Amygdala (tissue), 56 donors: ENCODE data around the gene SERHL2.
"Not testable (repeated sequence)": the region's sequence is repeated elsewhere in the genome, so short reads cannot be mapped to it uniquely, and the experiment has no call there.

Source experiments
- DNase-seq, 56 donors: peaks; one replicate each; lab custom pipeline; 2025; lab: John Stamatoyannopoulos, UW

SERHL2 gene

DNA sequence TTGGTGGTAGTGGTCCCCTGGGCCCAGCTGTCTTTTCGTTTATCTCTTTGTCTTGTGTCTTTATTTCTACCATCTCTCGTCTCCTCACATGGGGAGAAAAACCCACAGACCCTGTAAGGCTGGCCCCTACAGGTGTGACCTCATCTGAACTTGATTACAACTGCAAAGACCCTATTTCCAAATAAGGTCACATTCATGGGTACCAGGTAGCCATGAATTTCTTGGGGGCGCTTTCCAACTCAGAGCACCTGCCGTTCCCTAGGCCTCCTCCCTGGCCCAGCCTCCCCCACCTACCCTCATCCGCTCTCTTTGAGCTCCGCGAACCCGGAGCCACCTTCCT lies 20.1 kb upstream of the SERHL2 start:
- DNase-seq = no peak

DNA sequence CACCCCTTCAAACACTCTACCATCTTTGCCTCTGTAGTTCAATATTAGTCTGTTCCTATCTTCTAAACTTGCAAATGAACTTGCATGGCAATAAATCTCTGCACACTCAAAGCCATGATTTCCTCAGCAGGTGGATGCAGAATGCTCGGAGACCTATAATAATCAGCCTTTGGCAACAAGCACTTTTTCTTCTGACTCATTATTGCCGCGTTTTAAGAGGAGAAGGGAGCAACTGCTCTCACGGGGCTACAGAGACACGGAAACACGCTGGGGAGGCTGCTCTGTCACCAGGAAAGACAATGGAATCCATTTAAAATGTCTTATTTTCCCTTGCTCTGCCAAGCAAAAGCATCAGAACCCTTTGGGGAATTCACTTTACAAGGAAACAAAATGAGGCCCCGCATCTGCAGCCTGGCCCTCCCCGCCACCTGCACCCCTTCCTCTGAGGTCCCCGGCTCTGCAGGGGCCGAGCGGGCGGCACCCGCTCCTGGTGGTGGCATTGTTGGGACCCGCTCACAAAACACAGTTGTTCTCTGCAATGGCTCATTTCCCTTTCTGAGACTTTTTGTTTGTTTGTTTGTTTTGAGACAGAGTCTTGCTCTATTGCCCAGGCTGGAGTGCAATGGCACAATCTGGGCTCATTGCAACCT lies 18.5 kb upstream of the SERHL2 start:
- not testable (repeated sequence) for DNase-seq

DNA sequence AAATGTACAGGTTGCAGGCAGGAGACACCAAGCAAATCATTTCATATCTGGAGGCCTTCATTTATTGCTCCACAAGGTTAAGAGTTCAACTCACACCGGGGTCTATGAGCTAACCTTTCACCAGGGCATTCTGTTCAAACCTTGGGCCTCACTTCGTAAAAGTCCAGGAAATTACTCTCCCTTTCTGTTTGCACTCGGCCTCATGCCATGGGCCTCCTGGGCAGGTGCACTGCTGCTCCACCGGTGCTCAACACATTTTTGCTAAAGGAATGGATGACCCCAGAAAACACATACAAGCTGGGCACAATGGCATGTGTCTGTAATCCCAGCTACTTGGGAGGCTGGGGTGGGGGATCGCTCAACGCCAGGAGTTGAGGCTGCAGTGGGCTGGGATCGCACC lies 17.6 kb upstream of the SERHL2 start:
- no peak for DNase-seq

DNA sequence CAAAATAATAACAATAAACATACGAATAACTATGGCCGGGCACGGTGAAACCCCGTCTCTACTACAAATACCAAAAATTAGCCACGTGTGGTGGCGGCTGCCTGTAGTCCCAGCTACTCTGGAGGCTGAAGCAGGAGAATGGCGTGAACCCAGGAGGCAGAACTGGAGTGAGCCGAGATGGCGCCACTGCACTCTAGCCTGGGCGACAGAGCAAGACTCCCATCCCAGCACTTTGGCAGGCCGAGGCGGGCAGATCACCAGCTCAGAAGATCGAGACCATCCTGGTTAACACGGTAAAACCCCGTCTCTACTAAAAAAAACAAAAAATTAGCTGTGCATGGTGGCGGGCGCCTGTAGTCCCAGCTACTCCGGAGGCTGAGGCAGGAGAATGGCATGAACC lies 17.1 kb upstream of the SERHL2 start:
- DNase-seq = not testable (repeated sequence)

DNA sequence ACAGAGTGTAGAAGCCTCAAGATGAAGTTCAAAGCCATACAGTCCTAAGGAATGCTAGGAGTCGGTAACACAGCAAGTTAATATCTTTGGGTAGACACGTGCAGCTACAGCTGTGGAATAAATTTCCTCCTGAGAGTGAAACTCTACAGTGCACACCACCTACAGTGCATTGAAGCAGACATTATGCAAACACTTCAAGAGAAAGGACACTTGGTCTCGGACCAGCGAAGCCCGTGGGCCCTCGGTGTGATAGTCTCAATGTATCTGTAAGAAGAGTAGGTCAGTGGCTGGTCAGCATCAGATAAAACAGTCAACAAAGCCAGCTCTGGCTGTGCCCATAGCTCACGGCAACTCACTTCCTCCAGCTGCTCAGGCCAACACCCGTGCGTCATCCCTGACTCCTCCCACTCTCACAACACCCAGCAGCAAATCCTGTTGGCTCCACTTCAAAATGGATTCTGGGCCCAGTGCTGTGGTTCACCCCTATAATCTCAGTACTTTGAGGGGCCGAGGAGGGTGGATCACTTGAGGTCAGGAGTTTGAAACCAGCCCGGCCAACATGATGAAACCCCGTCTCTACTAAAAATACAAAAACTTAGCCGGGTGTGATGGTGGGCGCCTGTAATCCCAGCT lies 16.4 kb upstream of the SERHL2 start:
- not testable (repeated sequence) for DNase-seq

DNA sequence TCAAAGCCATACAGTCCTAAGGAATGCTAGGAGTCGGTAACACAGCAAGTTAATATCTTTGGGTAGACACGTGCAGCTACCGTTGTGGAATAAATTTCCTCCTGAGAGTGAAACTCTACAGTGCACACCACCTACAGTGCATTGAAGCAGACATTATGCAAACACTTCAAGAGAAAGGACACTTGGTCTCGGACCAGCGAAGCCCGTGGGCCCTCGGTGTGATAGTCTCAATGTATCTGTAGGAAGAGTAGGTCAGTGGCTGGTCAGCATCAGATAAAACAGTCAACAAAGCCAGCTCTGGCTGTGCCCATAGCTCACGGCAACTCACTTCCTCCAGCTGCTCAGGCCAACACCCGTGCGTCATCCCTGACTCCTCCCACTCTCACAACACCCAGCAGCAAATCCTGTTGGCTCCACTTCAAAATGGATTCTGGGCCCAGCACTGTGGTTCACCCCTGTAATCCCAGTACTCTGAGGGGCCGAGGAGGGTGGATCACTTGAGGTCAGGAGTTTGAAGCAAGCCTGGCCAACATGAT lies 14.5 kb upstream of the SERHL2 start:
- not testable (repeated sequence) for DNase-seq

DNA sequence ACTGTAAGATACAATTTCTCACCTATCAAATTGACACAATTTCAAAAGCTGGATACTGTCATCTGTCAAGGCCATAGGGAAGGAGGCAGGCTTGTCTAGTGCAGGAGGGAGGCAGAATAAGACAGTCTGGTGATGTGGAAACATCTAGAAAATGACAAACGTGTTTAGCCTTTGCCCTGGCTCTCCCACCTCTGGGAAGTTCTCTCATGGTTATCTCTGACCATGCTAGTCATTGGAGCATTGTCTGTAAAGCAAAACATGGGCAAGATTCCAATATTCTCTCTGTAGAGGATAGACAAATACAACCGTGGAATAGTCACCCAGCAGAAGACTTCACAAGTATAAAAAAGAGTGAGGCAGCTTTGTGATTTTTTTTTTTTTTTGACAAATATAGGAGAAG lies 9.1 kb upstream of the SERHL2 start:
- no peak for DNase-seq

DNA sequence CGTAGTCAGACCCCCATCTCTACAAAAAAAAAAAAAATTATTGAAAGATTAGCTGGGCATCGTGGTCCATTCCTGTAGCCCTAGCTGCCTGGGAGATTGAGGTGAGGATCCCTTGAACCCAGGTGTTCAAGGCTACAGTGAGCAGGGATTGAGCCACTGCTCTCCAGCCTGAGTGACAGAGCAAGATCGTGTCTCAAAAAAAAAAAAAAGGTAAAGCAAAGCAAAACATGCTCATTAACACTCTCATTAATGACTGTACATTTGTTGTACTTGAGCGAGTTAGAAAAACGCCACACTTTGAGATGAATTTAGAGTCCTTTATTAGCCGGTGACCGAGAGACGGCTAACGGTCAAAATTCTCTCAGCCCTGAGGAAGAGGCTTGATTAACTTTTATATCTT lies 6.2 kb upstream of the SERHL2 start:
- DNase-seq = no peak

DNA sequence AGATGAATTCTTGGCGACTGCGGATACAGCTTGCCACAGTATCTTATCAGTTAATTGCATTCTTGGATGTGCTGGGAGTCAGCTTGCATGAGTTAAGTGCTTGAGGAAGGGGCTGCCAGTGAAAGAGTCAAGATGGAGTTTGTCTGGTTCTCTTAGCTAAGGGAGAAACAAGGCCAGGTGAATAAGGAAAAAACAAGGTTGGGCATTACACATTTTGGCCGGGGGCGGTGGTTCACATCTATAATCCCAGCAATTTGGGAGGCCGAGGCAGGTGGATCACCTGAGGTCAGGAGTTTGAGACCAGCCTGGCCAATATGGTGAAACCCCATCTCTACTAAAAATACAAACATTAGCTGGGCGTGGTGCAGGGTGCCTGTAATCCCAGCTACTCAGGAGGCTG lies 5.6 kb upstream of the SERHL2 start:
- DNase-seq = not testable (repeated sequence)

DNA sequence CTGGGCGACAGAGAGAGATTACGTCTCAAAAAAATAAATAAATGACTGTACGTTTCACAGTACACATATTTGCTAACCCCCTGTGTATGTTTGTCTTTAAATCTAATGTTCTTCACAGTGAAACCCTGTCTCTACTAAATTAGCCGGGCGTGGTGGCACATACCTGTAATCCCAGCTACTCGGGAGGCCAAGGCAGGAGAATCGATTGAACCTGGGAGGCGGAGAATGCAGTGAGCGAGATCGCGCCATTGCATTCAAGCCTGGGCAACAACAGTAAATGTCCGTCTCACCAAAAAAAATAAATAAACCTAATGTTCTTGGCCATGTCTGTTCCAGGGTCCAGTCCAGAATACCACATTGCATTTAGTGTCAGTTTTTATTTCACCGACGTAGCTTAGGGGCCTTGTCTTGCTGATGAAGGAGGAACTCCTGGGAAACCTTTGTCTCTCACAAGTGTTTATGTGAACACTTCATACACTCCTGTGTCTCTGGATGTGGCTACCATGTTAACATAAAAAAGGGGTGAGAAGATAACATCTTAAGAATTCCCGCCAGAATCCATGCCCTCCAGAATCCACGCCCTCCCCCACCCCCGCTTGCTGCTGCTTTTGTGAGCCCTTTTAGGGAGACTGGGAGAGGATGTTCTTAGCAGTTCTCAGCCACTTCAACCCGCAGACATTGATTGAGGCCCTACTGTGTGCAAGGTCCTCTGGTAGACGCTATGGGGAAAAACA lies 5.0 kb upstream of the SERHL2 start:
- DNase-seq = no peak

DNA sequence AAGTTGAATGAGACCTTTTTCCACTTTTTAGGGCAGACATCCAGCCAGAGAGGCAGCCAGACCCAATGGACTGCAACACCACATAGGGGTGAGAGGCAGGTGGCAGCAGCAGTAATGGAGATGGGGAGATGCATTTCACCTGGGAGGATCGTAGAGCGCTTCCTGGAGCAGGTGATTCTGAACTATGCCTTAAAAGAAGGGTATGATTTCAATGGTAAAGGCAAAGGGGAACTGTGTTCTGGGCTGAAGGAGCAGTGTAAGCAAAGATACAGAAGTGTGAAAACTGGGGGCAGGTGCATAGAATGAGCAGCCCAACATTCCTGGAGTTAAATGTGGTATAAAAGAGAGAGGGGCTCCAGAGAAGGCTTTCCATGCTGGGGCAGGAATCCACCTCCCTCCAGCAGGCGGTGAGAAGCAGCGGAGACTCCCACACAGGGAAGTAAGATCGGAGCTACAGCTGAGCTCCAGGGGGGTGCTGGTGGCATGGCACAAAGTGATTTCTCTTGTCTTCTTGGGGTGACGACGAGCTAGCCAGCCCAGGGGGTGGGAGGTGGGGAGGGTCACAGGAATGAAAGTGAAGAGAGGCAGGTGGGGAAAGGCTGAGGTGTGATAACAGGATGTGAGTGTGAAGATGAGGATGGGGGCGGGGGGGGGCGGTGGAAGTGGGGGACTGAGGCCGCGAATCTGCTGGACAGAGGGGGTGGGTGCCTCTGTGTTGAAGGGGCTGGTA lies 4.3 kb upstream of the SERHL2 start:
- no peak for DNase-seq

DNA sequence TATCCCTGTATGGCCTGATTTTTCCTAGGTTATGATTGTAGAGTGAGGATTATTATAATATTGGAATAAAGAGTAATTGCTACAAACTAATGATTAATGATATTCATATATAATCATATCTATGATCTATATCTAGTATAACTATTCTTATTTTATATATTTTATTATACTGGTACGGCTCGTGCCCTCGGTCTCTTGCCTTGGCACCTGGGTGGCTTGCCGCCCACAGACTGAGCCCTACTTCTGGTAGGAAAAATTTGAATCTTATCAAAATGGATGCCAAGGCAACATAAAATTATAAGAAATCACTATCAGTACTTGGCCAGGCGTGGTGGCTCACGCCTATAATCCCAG lies 1.5 kb upstream of the SERHL2 start:
- not testable (repeated sequence) for DNase-seq

DNA sequence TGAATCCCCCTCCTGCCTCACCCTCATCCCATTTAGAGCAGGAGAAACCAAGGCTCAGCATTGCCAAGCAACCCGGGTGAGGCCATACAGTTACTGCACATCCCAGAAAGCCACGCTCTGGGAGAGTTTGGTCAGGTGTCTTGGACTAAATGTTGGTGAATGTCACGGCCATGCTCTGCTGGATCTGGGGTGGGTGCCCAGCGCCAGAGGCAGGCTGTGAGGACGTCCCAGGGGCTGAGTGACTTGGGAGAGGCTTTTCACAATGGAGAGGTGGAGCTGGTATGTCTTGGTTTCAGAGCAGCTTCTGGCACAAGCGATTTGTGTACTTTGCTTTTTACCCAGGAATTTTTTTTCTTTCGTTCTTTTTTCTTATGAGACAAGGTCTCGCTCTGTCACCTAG lies 6.6 kb downstream of the SERHL2 start:
- DNase-seq = no peak

DNA sequence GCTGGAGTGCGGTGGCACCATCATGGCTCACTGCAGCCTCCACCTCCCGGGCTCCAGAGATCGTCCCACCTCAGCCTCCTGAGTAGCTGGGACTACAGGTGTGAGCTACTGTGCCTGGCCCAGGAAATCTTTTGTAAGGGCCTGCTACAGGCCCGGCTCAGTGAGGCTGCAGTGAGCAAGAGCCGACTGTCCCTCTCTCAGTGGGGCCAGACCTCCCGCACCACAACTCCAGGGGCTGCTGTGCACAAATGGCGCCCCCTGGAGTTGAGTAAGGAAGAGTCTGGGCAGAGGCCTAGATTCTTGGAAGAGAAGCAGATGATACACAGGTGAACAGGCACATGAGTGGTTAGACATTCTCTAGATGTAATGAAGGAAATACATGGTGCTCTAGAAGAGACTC lies 7.0 kb downstream of the SERHL2 start:
- peak in 2 of 56 donors; percentile 9 to 12 for DNase-seq

DNA sequence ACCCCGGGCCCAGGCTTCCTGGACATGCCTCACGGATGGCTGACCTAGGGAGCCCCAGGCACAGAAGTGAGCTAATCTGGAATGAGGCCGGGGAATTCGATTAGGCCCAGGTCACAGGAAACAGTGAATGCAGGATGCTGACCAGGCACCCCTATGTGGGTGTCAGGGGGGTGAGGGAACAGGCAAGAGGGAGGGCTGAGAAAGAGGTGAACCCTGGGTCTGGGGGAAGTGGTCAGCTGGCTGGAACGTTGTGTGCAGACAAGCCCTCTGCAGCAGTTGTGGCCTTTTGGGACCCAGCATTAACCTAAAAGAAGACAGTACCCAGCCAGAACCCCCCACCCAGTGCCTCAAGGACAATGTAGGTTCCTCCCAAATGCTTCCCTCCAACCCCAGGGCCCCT lies 8.1 kb downstream of the SERHL2 start:
- no peak for DNase-seq

DNA sequence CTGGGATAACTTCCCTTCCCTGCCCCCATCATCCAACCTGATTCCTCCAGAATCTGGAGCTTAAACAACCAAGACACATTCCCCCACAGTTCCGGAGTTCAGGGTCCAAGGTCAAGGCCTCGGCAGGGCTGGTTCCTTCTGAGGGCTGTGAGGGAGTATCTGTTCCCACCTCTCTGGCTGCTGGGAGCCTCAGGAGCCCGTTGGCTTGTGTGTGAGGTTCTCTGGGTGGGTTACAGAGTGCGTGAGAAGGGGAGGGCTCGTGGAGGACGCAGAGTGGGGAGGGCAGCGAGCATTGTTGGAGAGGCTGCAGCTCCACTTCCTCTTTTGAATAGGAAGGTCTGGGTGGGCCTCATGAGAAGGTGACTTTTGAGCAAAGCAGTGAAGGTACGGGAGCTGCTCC lies 8.5 kb downstream of the SERHL2 start:
- DNase-seq = no peak

DNA sequence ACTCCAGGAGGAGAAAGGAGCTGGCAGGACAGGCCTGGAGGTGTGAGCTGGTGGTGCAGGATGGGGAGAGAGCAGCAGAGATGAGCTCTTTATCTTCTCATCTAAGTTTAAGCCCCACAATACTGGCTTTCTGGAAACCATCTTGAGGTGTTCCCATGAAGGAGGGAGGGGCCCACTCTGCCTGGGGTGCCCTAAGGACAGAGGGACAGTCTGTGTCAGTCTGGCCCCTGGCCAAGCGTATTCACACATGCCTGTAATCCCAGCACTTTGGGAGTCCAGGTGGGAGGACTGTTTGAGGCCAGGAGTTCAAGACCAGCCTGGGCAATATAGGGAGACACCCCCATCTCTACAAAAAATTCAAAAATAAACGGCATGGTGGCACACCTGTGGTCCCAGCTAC lies 8.9 kb downstream of the SERHL2 start:
- DNase-seq = no peak

DNA sequence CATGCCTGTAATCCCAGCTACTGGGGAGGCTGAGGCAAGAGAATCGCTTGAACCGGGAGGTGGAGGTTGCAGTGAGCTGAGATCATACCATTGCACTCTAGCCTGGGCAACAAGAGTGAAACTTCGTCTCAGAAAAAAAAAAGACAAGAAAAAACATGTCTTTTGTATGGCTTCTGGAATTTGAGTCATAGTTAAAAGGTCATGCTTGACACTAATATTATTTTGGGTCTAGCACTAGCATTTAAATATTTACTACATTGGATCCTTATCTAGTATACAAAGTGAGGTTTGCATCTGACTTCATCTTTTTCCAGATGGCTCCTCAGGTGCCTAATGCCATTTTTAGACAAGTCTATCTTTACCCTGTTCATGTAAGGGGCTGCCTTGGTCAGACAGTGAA lies 10.2 kb downstream of the SERHL2 start:
- not testable (repeated sequence) for DNase-seq

DNA sequence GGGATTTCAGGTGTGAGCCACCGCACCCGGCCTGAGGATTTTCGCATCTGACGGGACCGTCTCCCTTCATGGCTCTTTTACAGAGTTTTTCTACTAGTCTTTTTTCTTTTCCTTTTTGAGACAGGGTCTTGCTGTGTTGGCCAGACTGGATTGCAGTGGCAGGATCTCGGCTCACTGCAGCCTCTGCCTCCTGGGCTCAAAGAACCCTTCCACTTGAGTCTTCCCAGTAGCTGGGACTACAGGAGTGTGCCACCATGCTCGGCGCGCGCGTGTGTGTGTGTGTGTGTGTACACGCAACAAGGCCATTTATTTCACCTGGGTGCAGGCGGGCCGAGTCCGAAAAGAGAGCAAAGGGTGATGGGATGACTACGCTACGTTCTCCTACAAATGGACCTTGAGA lies 10.9 kb downstream of the SERHL2 start:
- no peak for DNase-seq

DNA sequence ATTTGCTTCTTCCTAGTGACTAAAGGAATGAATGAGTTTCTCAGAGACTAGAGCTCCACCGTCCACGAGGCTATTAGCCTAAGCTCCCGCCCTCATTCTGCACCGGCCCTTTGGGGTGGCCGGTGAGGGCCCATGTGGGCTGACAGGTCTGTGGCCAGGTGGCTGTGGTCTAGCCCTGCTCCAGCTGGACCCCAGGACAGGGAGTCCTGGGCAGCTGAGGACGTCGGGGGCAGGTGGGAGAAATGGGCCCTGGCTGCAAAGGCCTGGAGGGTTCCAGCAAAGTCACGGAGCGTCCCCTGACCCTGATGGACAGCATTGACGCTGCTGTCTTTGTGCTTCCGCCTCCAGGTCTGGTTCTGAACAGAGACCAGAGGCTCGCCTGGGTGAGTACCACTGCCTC lies 12.2 kb downstream of the SERHL2 start:
- no peak for DNase-seq

DNA sequence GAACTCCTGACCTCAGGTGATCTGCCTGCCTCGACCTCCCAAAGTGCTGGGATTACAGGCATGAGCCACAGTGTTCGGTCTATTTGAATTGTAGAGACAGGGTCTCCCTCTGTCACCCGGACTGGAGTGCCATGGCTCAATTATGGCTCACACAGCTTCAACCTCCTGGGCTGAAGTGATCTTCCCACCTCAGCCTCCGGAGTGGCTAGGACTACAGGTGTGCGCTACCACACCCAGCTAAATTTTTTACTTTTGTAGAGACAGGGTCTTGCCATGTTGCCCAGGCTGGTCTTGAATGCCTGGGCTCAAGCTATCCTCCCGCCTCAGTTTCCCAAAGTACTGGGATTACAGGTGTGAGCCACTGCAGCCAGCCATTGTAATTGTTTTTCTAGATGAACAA lies 14.2 kb downstream of the SERHL2 start:
- DNase-seq = not testable (repeated sequence)
